ENCODE data around the gene LRTM2.

DNA sequence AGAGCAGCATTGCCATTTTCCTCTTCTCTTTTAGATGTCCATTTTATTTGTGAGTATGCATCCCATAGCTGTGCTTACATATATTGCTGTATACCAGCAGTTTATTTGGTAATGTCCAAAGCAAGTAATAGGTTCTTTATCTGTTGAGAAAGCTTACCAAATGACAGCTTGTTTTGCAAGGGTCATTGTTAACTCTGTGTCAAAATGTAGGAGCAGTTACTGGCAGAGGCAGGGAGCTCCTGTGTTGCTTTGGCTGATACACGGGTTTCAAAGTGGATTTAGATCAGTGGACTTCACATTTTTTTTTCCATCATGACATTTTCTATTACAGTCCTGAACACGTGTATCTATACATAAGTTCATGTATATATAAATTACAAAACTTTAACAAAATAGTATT, 38.1 kb upstream of the LRTM2 start:
- TF ChIP-seq EZH2 (IDR thresholded peaks at IDR 0.05; ENCODE audit: low read length) = no peak
- TF ChIP-seq CTCF (optimal IDR thresholded peaks at IDR 0.05 in 1 of 3, IDR thresholded peaks at IDR 0.05 in 1 of 3, conservative IDR thresholded peaks at IDR 0.05 in 1 of 3; ENCODE audit: extremely low read depth in 1 of 3, insufficient read depth in 2 of 3, low read length in 3 of 3) = no peak
